ENCODE measurements around the gene GRPEL1. TPM values are rescaled to one million over a fixed set of nuclear protein-coding genes. Genes with fewer than 3 reads are reported as not detected.

The GRPEL1 gene
- polyA plus RNA-seq, 1 experiment = 21.1 TPM

DNA sequence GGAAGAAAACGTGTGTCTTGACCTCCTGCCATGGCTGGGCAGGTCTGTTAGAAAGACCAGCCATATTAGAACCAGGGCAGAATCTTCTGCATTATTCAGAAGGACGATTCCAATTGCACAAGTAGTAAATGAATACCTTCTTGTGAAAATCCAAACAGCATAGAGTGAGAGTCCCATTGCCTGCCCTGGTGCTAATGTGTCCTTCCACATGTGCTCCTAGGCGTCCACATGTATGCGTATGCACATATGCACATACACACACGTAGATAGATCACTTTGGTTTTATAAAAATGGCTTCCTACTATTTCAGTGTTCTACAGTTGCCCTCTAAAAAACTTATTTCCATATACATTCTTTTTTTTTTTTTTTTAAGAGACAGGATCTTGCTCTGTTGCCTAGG is 10.2 kb upstream of the GRPEL1 start:
- Histone ChIP-seq H3K4me3 (ENCODE audit: low read depth, low read length) (no peak overlapping the region), H3K27me3 (ENCODE audit: control insufficient read depth, insufficient read depth, low read length) (no peaks in the 10 kb centered on the region; the same call in none of the 2 replicates), H3K36me3 (ENCODE audit: control insufficient read depth, insufficient read depth, low read length) (no peaks in the 10 kb centered on the region)
- DNase-seq (ENCODE audit: low read depth) = no peak
- ChIA-PET POLR2A (no interaction called here), CTCF (interaction anchor here (1.0 to 1.4 kb wide), 2 partner anchors 7 to 23 kb away, joined by 4 read pairs; no protein-coding TSS in a partner anchor)
- TF ChIP-seq, protein P1, sequence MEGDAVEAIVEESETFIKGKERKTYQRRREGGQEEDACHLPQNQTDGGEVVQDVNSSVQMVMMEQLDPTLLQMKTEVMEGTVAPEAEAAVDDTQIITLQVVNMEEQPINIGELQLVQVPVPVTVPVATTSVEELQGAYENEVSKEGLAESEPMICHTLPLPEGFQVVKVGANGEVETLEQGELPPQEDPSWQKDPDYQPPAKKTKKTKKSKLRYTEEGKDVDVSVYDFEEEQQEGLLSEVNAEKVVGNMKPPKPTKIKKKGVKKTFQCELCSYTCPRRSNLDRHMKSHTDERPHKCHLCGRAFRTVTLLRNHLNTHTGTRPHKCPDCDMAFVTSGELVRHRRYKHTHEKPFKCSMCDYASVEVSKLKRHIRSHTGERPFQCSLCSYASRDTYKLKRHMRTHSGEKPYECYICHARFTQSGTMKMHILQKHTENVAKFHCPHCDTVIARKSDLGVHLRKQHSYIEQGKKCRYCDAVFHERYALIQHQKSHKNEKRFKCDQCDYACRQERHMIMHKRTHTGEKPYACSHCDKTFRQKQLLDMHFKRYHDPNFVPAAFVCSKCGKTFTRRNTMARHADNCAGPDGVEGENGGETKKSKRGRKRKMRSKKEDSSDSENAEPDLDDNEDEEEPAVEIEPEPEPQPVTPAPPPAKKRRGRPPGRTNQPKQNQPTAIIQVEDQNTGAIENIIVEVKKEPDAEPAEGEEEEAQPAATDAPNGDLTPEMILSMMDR (IDR thresholded peaks at IDR 0.05; ENCODE audit: insufficient read depth, low read depth, low read length) = no peak

DNA sequence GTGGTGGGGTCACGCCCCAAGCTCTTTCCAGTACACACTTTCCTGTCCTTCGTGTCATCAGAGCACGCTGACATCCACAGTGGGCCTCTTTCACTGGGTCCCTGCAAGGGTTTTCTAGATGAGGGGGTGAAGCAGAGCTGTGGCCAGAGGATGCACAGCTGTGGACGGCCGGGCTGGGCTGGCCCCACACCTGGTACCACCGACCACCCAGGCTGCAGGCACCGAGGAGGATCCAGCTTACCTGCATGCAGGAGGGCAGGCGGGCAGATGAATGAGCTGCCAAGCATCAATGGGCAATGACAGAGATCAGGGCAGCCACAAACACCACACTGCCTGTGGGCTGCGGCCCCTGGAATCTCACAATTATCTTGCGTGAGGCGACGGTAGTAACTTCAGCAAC is 9.5 kb upstream of the GRPEL1 start:
- no peaks in the 10 kb centered on the region; the same call in none of the 2 replicates for H3K27me3 ChIP-seq (ENCODE audit: control insufficient read depth, insufficient read depth, low read length)
- no peaks in the 10 kb centered on the region for H3K36me3 ChIP-seq (ENCODE audit: control insufficient read depth, insufficient read depth, low read length)
- ChIA-PET POLR2A (no interaction called here), CTCF (interaction anchor here (0.6 to 1.0 kb wide), 2 partner anchors 24 to 25 kb away, joined by 3 to 4 read pairs; no protein-coding TSS in a partner anchor)
- no peak overlapping the region for H3K4me3 ChIP-seq (ENCODE audit: low read depth, low read length)
- no peak for DNase-seq (ENCODE audit: low read depth)
- TF ChIP-seq, protein P1 (IDR thresholded peaks at IDR 0.05; ENCODE audit: insufficient read depth, low read depth, low read length) = no peak

DNA sequence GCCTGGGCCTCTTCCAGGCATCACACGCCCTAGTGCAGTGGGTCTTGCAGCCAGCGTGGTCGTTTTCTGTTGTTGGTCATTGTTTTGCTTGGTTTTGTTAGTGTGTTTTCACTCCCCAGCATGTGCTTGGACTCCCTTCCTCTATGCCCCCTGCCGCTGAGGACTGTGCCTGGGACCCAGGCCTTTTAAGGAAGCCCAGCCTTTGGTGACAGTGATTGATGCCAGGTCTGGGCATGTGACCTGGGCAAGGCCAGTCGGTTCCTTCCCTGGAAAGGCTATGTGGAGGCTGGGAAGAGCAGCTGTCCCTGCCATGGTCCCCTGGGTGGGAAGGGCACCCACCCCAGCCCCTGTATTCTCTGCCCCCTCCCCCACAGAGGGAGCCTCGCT is 8.8 kb upstream of the GRPEL1 start:
- H3K27me3 ChIP-seq (ENCODE audit: control insufficient read depth, insufficient read depth, low read length) = no peaks in the 10 kb centered on the region; the same call in 1 of the 2 replicates
- no peak for DNase-seq (ENCODE audit: low read depth)
- ChIA-PET CTCF (interaction anchor here (0.6 kb wide), 1 partner anchor 26 kb away, joined by 3 read pairs; no protein-coding TSS in a partner anchor), POLR2A (no interaction called here)
- no peak overlapping the region for H3K4me3 ChIP-seq (ENCODE audit: low read depth, low read length)
- TF ChIP-seq, protein P1 (IDR thresholded peaks at IDR 0.05; ENCODE audit: insufficient read depth, low read depth, low read length) = no peak
- H3K36me3 ChIP-seq (ENCODE audit: control insufficient read depth, insufficient read depth, low read length) = no peaks in the 10 kb centered on the region

DNA sequence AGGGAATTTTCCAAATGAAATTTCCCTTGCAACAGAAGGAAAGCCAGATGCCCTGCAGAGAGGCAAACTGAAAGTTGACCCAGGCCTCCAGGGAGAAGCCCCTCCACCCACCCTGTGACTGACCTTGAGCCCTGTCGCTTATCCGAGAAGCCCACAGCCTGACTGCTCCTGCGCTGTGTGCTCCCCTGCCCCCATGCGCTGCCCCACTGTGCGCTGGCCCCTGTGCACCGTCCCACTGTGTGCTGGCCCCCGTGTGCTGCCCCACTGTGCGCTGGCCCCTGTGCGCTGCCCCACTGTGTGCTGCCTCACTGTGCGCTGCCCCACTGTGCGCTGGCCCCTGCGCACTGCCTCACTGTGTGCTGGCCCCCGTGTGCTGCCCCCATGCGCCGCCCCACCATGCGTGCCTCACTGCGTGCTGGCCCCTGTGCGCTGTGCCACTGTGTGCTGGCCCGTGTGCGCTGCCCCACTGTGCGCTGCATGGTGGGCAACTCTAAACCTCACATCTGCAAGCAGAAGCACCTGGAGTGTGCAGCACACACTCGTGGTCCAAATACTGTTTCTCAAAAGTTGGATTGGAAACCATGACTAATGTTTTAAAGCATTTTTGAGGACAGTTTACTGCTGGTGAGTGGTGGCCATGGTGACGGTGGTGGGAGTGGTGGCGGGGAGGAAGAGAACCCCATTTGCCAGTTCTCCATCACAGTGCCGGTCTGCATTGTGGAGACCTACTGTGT is 8.3 kb upstream of the GRPEL1 start:
- DNase-seq (ENCODE audit: low read depth) = no peak
- H3K27me3 ChIP-seq (ENCODE audit: control insufficient read depth, insufficient read depth, low read length) = no peaks in the 10 kb centered on the region; the same call in 1 of the 2 replicates
- POLR2A ChIA-PET = no interaction called here
- CTCF ChIA-PET = interaction anchor here (1.0 kb wide), 1 partner anchor 10 kb away, joined by 3 read pairs; no protein-coding TSS in a partner anchor
- H3K36me3 ChIP-seq (ENCODE audit: control insufficient read depth, insufficient read depth, low read length) = no peaks in the 10 kb centered on the region
- H3K4me3 ChIP-seq (ENCODE audit: low read depth, low read length) = no peak overlapping the region
- TF ChIP-seq, protein P1 (IDR thresholded peaks at IDR 0.05; ENCODE audit: insufficient read depth, low read depth, low read length) = no peak

DNA sequence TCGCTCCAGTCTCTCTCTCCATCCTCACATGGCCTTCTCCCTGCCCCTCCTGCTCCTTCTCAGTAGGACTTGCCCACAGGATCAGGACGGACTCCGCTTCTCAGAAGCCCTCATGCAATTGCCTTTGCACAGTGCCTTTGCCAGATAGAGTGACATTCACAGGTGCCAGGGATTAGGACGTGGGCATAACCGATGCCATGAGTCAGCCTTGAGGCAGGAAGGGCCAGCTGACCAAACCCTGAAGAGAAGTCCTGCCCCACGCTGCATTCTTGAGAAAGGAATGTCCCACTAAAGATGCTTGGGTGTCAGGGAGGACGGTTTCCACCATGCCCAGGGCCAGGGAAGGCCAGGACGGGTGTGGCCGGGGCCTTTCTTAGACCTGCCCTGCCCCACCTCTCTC is 6.6 kb upstream of the GRPEL1 start:
- POLR2A ChIA-PET = no interaction called here

More for the DNA sequence above, 6.6 kb upstream of the GRPEL1 start:
- no peaks in the 10 kb centered on the region for H3K36me3 ChIP-seq (ENCODE audit: control insufficient read depth, insufficient read depth, low read length)
- CTCF ChIA-PET = interaction anchor here (0.8 to 1.5 kb wide), 2 partner anchors 100 to 101 kb away, joined by 3 to 5 read pairs; no protein-coding TSS in a partner anchor
- DNase-seq (ENCODE audit: low read depth) = no peak
- no peaks in the 10 kb centered on the region for H3K27me3 ChIP-seq (ENCODE audit: control insufficient read depth, insufficient read depth, low read length)
- no peak overlapping the region for H3K4me3 ChIP-seq (ENCODE audit: low read depth, low read length)
- TF ChIP-seq, protein P1 (IDR thresholded peaks at IDR 0.05; ENCODE audit: insufficient read depth, low read depth, low read length) = no peak

All from BJ (cell line).